Measurements from ENCODE around the gene HIVEP3.

HIVEP3 gene

DNA sequence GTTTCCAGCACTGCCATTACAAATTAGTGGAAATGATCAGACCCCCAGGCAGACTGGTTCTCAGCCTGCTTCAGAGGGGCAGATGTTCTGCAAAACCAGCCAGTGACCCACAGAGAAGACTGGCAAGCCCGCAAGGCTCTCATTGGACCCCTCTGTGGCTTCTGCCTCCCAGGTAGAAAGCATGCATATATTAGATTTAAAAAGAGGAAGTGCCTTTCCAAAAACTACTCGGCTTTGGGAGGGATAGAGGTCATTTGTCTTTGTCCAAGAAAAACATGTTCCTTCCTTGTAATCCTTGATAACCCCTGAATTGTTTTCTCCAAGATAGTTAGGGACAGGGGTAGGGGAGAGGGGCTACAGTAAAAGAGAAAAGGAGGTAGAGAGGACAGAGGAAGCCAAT, 11.8 kb downstream of the HIVEP3 start:
- no peak overlapping the region for H3K27ac ChIP-seq
- H3K9me3 ChIP-seq = no peaks in the 10 kb centered on the region
- TF ChIP-seq, protein P1, sequence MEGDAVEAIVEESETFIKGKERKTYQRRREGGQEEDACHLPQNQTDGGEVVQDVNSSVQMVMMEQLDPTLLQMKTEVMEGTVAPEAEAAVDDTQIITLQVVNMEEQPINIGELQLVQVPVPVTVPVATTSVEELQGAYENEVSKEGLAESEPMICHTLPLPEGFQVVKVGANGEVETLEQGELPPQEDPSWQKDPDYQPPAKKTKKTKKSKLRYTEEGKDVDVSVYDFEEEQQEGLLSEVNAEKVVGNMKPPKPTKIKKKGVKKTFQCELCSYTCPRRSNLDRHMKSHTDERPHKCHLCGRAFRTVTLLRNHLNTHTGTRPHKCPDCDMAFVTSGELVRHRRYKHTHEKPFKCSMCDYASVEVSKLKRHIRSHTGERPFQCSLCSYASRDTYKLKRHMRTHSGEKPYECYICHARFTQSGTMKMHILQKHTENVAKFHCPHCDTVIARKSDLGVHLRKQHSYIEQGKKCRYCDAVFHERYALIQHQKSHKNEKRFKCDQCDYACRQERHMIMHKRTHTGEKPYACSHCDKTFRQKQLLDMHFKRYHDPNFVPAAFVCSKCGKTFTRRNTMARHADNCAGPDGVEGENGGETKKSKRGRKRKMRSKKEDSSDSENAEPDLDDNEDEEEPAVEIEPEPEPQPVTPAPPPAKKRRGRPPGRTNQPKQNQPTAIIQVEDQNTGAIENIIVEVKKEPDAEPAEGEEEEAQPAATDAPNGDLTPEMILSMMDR (IDR thresholded peaks at IDR 0.05) = no peak
- H3K4me3 ChIP-seq = no peak overlapping the region
- intact Hi-C loops (cut with DNase I; ENCODE audit: low total_unique reads) = no loop called here
- H3K27me3 ChIP-seq = no peaks in the 10 kb centered on the region
- no peak for DNase-seq
- H3K4me1 ChIP-seq = peaks cover 0 to 1% (median 0%) of the 10 kb centered on the region in 4 donors
- H3K36me3 ChIP-seq = no peaks in the 10 kb centered on the region

DNA sequence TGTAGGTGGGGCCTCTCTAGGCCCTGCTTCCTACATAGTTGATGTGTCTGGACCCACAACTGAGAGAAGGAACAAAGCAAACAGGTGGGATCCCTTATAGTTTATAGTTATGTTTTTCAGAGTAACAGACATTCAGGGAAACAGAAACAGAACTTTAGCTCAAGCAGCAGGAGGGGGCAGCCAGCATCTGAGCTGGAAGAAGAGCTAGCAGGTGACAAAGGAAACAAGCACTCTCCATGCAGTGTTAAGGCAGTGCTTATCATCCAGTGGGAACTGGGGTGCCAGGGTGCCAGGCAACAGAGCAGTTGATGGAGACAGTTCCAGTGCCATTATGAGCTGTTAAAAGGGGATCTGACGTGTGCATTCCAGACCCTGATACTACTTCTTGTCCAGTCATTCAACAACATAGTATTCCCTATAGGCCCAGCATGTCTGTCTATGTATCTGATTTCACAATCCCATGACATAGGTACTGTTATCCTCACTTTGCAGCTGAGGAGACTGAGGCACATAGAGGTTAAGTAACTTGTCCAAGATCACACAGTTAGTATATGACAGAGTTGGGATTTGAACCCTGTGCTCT, 13.5 kb downstream of the HIVEP3 start:
- Histone ChIP-seq H3K4me1 (peaks cover 0 to 3% (median 0%) of the 10 kb centered on the region in 4 donors), H3K4me3 (no peak overlapping the region), H3K9me3 (no peaks in the 10 kb centered on the region), H3K36me3 (no peaks in the 10 kb centered on the region), H3K27me3 (no peaks in the 10 kb centered on the region), H3K27ac (no peak overlapping the region)
- intact Hi-C loops (cut with DNase I; ENCODE audit: low total_unique reads) = no loop called here
- TF ChIP-seq, protein P1 (IDR thresholded peaks at IDR 0.05) = no peak
- no peak for DNase-seq

GRCh38 chr1:41902664-41903063, 16.1 kb downstream of the HIVEP3 start:
- H3K4me1 ChIP-seq = peaks cover 0 to 3% (median 0%) of the 10 kb centered on the region in 4 donors
- no peaks in the 10 kb centered on the region for H3K27me3 ChIP-seq
- no peak overlapping the region for H3K4me3 ChIP-seq
- no peak overlapping the region for H3K27ac ChIP-seq
- TF ChIP-seq, protein P1 (IDR thresholded peaks at IDR 0.05) = no peak
- no peak for DNase-seq
- no peaks in the 10 kb centered on the region for H3K9me3 ChIP-seq
- intact Hi-C loops (cut with DNase I; ENCODE audit: low total_unique reads) = no loop called here
- no peaks in the 10 kb centered on the region for H3K36me3 ChIP-seq

DNA sequence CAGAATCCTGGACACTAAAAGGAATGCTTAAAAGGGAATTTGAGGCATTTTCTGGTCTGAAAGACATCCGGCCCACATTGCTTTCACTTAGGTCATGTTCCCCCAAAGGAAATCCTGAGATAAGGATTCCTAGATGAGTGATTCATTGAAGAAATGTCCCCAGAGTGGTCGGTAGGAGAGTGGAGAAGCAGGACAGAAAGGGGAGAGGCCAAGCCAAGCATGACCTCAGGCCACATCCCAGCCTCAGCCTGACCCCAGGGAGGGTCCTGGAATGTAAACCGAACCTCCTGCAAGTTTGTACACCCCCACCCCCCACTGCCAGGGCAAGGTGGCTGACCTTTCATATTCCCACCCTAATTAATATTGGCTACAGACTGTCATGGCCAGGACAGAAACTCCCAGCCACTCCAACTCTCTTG, 16.6 kb downstream of the HIVEP3 start:
- TF ChIP-seq, protein P1 (IDR thresholded peaks at IDR 0.05) = no peak
- peaks cover 0 to 3% (median 0%) of the 10 kb centered on the region in 4 donors for H3K4me1 ChIP-seq
- DNase-seq = no peak
- H3K27me3 ChIP-seq = no peaks in the 10 kb centered on the region
- H3K9me3 ChIP-seq = no peaks in the 10 kb centered on the region
- no peak overlapping the region for H3K4me3 ChIP-seq
- intact Hi-C loops (cut with DNase I; ENCODE audit: low total_unique reads) = no loop called here
- no peak overlapping the region for H3K27ac ChIP-seq
- no peaks in the 10 kb centered on the region for H3K36me3 ChIP-seq

- TF ChIP-seq, protein P1 (IDR thresholded peaks at IDR 0.05) = no peak
- H3K4me1 ChIP-seq = peaks cover 0 to 3% (median 0%) of the 10 kb centered on the region in 4 donors
- no peak overlapping the region for H3K4me3 ChIP-seq
- H3K27ac ChIP-seq = no peak overlapping the region
- H3K27me3 ChIP-seq = no peaks in the 10 kb centered on the region
- DNase-seq = no peak
- H3K9me3 ChIP-seq = no peaks in the 10 kb centered on the region
- intact Hi-C loops (cut with DNase I; ENCODE audit: low total_unique reads) = no loop called here
- no peaks in the 10 kb centered on the region for H3K36me3 ChIP-seq
Observed at GRCh38 chr1:41901551-41901950, 17.2 kb downstream of the HIVEP3 start.

All from tibial artery (tissue), 4 donors.